HG02970 (cell line): ENCODE measurements around the gene EMC6.
"Not testable (repeated sequence)": the region's sequence is repeated elsewhere in the genome, so short reads cannot be mapped to it uniquely, and the experiment has no call there.

ENCODE experiments used
- ATAC-seq: cut with Tn5 transposase; IDR thresholded peaks from one replicate; pipeline ENCODE4 v1.9.1; 2021; ENCODE audit warnings: mild to moderate bottlenecking, moderate library complexity, moderate number of reproducible peaks; ENCODE audit not compliant: unreplicated experiment, low FRiP score

Gene EMC6

GRCh38 chr17:3679531-3680126, 11.0 kb downstream of the EMC6 start:
- ATAC-seq: no peak

GRCh38 chr17:3681057-3681456, 12.4 kb downstream of the EMC6 start:
- ATAC-seq: no peak

- no peak for ATAC-seq
Measured at GRCh38 chr17:3681565-3681964, 13.0 kb downstream of the EMC6 start.

GRCh38 chr17:3682033-3682432, 13.4 kb downstream of the EMC6 start:
- no peak for ATAC-seq

GRCh38 chr17:3683054-3683511, 14.5 kb downstream of the EMC6 start:
- no peak for ATAC-seq

GRCh38 chr17:3685174-3685573, 16.6 kb downstream of the EMC6 start:
- no peak for ATAC-seq

GRCh38 chr17:3688027-3688553, 19.5 kb downstream of the EMC6 start:
- no peak for ATAC-seq

- ATAC-seq: no peak
Measured at GRCh38 chr17:3688852-3689261, 20.2 kb downstream of the EMC6 start.

- no peak for ATAC-seq
Measured at GRCh38 chr17:3689262-3690093, 20.9 kb downstream of the EMC6 start.

GRCh38 chr17:3690094-3690715, 21.6 kb downstream of the EMC6 start:
- no peak for ATAC-seq

GRCh38 chr17:3691617-3692067, 23.0 kb downstream of the EMC6 start:
- ATAC-seq: no peak

GRCh38 chr17:3692346-3692745, 23.7 kb downstream of the EMC6 start:
- no peak for ATAC-seq

- no peak for ATAC-seq
Measured at GRCh38 chr17:3693141-3693540, 24.5 kb downstream of the EMC6 start.

- peak; percentile 37 for ATAC-seq
Measured at GRCh38 chr17:3693829-3694231, 25.2 kb downstream of the EMC6 start.

- ATAC-seq: no peak
Measured at GRCh38 chr17:3695129-3695722, 26.6 kb downstream of the EMC6 start.

GRCh38 chr17:3695723-3696411, 27.3 kb downstream of the EMC6 start, which contains the start of gene P2RX5:
TSS of gene P2RX5 (minus strand) at chr17:3696155. CDS start at chr17:3696005, 150 bp downstream.
- no peak for ATAC-seq

GRCh38 chr17:3697103-3697476, 28.5 kb downstream of the EMC6 start:
- no peak for ATAC-seq

- no peak for ATAC-seq
Measured at GRCh38 chr17:3698139-3698538, 29.5 kb downstream of the EMC6 start.

- no peak for ATAC-seq
Measured at GRCh38 chr17:3699951-3700350, 31.3 kb downstream of the EMC6 start.

- not testable (repeated sequence) for ATAC-seq
Measured at GRCh38 chr17:3702041-3702539, 33.5 kb downstream of the EMC6 start.
